RCC 7860 (cell line): ENCODE results near the gene ZNF317.
"Not testable (repeated sequence)": the region's sequence is repeated elsewhere in the genome, so short reads cannot be mapped to it uniquely, and the experiment has no call there.

Experiments used
- DNase-seq: peaks from one replicate; pipeline ENCODE4 v3.0.0-alpha.2; 2015; ENCODE audit warnings: low spot score
- FAIRE-seq: peaks from 2 replicates; lab custom pipeline; 2012; peaks lifted over from hg19 to GRCh38; lab: Jason Lieb, UNC

Gene ZNF317

GRCh38 chr19:9171393-9171991, 31.3 kb downstream of the ZNF317 start:
- DNase-seq (no peak), FAIRE-seq (no peak)

- no peak for FAIRE-seq
- no peak for DNase-seq
Observed at GRCh38 chr19:9175326-9175725, 35.1 kb downstream of the ZNF317 start.

GRCh38 chr19:9178901-9179300, 38.7 kb downstream of the ZNF317 start, which contains the start of gene OR7D2:
OR7D2 (plus strand) TSS chr19:9178979; CDS start chr19:9185782, 6,803 bp downstream.
- no peak for FAIRE-seq

GRCh38 chr19:9183000-9183399, 42.8 kb downstream of the ZNF317 start:
- FAIRE-seq: no peak
- DNase-seq: no peak

More at GRCh38 chr19:9178901-9179300, 38.7 kb downstream of the ZNF317 start, which contains the start of gene OR7D2:
- no peak for DNase-seq

- DNase-seq (no peak), FAIRE-seq (no peak)
Observed at GRCh38 chr19:9187191-9187590, 47.0 kb downstream of the ZNF317 start.

- FAIRE-seq (no peak), DNase-seq (no peak)
Observed at GRCh38 chr19:9189535-9189934, 49.3 kb downstream of the ZNF317 start.

- not testable (repeated sequence) for FAIRE-seq, DNase-seq
Observed at GRCh38 chr19:9198044-9198443, 57.8 kb downstream of the ZNF317 start.

- no peak for FAIRE-seq
Observed at GRCh38 chr19:9205501-9206113, 65.4 kb downstream of the ZNF317 start.

More at GRCh38 chr19:9205501-9206113, 65.4 kb downstream of the ZNF317 start:
- DNase-seq: peak; percentile 30
